ENCODE measurements around the gene NGEF.

GRCh38 chr2:233011702-233012131 is 1.3 kb downstream of the NGEF start:
- TF ChIP-seq, protein P1, sequence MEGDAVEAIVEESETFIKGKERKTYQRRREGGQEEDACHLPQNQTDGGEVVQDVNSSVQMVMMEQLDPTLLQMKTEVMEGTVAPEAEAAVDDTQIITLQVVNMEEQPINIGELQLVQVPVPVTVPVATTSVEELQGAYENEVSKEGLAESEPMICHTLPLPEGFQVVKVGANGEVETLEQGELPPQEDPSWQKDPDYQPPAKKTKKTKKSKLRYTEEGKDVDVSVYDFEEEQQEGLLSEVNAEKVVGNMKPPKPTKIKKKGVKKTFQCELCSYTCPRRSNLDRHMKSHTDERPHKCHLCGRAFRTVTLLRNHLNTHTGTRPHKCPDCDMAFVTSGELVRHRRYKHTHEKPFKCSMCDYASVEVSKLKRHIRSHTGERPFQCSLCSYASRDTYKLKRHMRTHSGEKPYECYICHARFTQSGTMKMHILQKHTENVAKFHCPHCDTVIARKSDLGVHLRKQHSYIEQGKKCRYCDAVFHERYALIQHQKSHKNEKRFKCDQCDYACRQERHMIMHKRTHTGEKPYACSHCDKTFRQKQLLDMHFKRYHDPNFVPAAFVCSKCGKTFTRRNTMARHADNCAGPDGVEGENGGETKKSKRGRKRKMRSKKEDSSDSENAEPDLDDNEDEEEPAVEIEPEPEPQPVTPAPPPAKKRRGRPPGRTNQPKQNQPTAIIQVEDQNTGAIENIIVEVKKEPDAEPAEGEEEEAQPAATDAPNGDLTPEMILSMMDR (IDR thresholded peaks at IDR 0.05) = no peak
- no peak for TF ChIP-seq POLR2A (IDR thresholded peaks at IDR 0.05)

All from adrenal gland (tissue), 5 donors.